Astrocyte of the spinal cord (primary cell): ENCODE data around the gene SOX6.

ENCODE experiments used
- DNase-seq: peaks from one replicate; pipeline ENCODE4 v3.0.0; 2011; ENCODE audit warnings: low read depth, low spot score
- H3K4me3 ChIP-seq: 2 replicates; pipeline ENCODE4 v1.5.1; 2011; ENCODE audit warnings: low read depth, mild to moderate bottlenecking, low read length, moderate library complexity
- CTCF ChIP-seq: IDR thresholded peaks from 2 replicates; pipeline ENCODE4 v1.5.1; 2012; ENCODE audit warnings: low read depth, mild to moderate bottlenecking, low read length, inconsistent platforms
- in situ Hi-C: cut with HindIII; loops from 2 replicates; pipeline ENCODE4 v1.10.0; 2017; ENCODE audit warnings: low sequenced_read_pairs

Gene SOX6

DNA sequence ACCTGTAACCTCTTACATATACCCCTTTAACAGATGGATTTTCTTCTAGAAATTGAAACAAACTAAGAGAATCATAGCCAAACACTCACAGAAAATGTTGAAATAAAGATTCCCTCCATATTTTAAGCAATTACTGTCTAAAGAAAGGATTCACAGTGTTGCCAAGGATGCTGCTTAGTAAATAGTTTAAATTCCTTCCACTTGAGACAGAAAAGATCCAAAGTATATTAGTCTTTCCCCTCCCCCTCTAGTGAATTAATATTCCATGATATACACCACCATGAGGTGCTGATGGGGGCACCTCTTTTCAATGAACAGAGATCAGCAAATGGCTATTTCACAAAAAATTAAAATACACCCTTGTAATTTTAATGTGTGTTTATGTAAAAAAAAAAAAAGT lies 186.8 kb downstream of the SOX6 start:
- no peak for DNase-seq
- no peak for TF ChIP-seq CTCF
- in situ Hi-C loops: no loop called here
- H3K4me3 ChIP-seq: no peak overlapping the region

- no peak overlapping the region for H3K4me3 ChIP-seq
- in situ Hi-C loops: no loop called here
- no peak for TF ChIP-seq CTCF
- DNase-seq: no peak
Measured at GRCh38 chr11:16167706-16168487, 188.4 kb downstream of the SOX6 start.

DNA sequence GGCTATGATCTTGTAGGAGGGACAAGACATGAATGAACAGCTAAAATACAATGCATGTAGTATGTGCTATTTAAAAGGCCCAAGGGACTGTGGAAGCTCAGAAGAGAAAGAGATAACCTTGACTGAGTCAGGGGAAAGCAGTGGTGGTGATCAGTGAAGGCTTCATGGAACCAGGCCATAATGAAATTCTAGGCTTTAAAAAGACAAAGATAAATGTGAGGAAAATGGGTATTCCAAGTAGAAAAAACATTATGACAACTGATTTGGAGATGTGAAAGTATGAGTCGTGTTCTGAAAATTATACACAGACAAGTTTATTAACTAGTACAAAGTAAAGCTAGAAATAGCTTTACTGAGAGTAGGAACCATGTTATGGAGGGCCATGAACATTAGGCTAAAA lies 189.8 kb downstream of the SOX6 start:
- no peak overlapping the region for H3K4me3 ChIP-seq
- no peak for DNase-seq
- in situ Hi-C loops: no loop called here
- TF ChIP-seq CTCF: no peak

- no peak overlapping the region for H3K4me3 ChIP-seq
- in situ Hi-C loops: no loop called here
- DNase-seq: no peak
Measured at GRCh38 chr11:16160146-16160545, 196.2 kb downstream of the SOX6 start.

DNA sequence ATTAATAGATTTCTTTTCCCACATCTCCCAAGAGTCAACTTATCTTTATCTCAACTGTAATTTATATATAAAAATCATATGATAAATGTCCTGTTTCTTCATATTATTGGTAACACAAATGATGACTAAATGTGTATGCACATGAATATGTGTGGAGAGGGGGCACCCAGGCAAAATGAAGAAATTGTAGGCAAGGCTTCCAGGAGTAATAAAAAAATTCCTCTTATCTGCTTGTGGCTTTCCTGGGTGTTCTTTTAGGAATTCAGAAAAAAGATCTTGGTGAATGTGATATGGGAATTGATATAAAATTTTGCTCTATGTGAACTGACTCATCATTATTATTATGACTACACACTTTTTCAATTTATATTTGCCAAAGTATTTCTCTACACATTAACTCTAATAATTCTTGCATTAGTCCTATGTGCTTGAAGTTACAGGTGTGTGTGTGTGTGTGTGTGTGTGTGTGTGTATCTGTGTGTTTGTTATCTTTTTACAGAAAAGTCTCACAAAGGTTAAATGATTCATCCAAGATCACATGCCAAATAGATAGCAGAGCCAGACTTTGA lies 197.8 kb downstream of the SOX6 start:
- TF ChIP-seq CTCF: no peak
- in situ Hi-C loops: no loop called here
- no peak overlapping the region for H3K4me3 ChIP-seq
- DNase-seq: no peak

More at GRCh38 chr11:16160146-16160545, 196.2 kb downstream of the SOX6 start:
- no peak for TF ChIP-seq CTCF

- no peak overlapping the region for H3K4me3 ChIP-seq
- DNase-seq: no peak
- in situ Hi-C loops: no loop called here
- TF ChIP-seq CTCF: no peak
Measured at GRCh38 chr11:16157327-16157726, 199.0 kb downstream of the SOX6 start.
